BE2C (cell line): ENCODE results near the gene AIDA. TPM values are rescaled to one million over a fixed set of nuclear protein-coding genes. Genes with fewer than 3 reads are reported as not detected.

Experiments
- DNase-seq: peaks from one replicate; pipeline ENCODE4 v3.0.0-alpha.2; 2020
- H3K27me3 ChIP-seq: fragments of 250-450 bp; sonication (Bioruptor Pico); 2 replicates; pipeline ENCODE4 v1.5.1; 2020; ENCODE audit warnings: mild to moderate bottlenecking
- H3K36me3 ChIP-seq: fragments of 250-450 bp; sonication (Bioruptor Pico); 2 replicates; pipeline ENCODE4 v1.5.1; 2020; ENCODE audit warnings: mild to moderate bottlenecking
- H3K4me1 ChIP-seq: fragments of 250-450 bp; sonication (Bioruptor Pico); 2 replicates; pipeline ENCODE4 v1.5.1; 2020
- H3K4me3 ChIP-seq: 2 replicates; pipeline ENCODE4 v1.5.1; 2011; ENCODE audit warnings: low read depth, low read length
- H3K9me3 ChIP-seq: fragments of 250-450 bp; sonication (Bioruptor Pico); 2 replicates; pipeline ENCODE4 v1.5.1; 2020
- CTCF ChIP-seq: IDR thresholded peaks from 2 replicates; pipeline ENCODE4 v1.5.1; 2012; ENCODE audit warnings: mild to moderate bottlenecking, low read depth, low read length
- polyA plus RNA-seq: library from polyadenylated mRNA; unstranded; fragments of >200 nt; gene quantifications from one replicate; pipeline ENCODE4 v1.2.1, GENCODE V29; 2012; ENCODE audit warnings: low read depth, missing spikeins; ENCODE audit not compliant: insufficient read length, insufficient read depth

AIDA gene, protein sequence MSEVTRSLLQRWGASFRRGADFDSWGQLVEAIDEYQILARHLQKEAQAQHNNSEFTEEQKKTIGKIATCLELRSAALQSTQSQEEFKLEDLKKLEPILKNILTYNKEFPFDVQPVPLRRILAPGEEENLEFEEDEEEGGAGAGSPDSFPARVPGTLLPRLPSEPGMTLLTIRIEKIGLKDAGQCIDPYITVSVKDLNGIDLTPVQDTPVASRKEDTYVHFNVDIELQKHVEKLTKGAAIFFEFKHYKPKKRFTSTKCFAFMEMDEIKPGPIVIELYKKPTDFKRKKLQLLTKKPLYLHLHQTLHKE
- 18.1 TPM for polyA plus RNA-seq

DNA sequence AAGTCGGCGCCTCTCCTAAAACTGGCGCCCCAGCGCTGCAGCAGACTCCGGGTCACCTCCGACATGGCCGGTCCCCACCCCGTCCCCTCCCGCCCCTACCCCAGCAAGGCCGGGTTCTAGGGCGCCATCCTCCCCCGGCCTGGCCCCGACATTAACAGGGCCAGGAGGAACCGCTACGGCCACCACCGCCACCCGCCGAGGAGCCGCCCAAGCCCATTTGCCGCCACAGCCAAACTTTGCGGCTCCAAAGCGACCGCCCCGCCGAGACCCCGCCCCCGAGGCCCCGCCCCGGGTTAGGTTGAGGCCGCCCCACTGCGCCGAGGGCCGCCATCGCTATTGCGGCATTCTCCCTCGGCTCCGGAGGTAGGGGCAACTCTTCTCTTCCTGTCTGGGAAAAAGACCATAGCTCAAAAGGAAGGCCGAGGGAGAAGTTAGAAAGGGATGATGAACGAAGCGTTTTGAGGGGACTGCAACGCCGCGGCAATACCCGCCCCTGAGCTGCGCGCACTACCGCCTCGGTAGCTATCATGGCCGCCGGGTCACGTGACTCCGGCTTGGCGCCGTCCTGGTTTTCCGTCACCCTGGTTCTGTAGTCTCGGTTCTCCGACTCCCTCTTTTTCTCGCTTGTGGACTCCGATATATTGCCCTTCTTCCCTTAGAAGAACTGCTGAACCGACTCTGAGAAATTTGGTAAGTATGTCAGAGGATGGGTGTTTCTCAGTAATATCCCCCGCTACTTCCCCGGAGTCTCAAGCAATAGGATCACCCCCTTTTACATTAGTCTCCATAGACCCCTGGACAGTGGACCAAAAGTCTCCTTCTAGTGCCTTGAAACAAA lies at the start of gene AIDA, which contains the start of gene BROX:
Gene AIDA (minus strand): TSS at position 239 of the 838 bp plus-strand sequence. CDS start 174 bp downstream, at position 65.
Gene BROX (plus strand): TSS at position 312 of the 838 bp plus-strand sequence. CDS start 3,136 bp downstream, outside the sequence.
- H3K27me3 ChIP-seq, result no peaks in the 10 kb centered on the region
- H3K36me3 ChIP-seq, result peaks cover 8% of the 10 kb centered on the region; the same call in 1 of the 2 replicates
- peaks cover 8% of the 10 kb centered on the region for H3K4me1 ChIP-seq
- no peak for TF ChIP-seq CTCF
- peak within 1 kb of the TSS; percentile 99 for H3K4me3 ChIP-seq
- peak; percentile 97 for DNase-seq
- H3K9me3 ChIP-seq, result no peaks in the 10 kb centered on the region

GRCh38 chr1:222761083-222761482 lies 48.8 kb upstream of the AIDA start:
- no peaks in the 10 kb centered on the region for H3K36me3 ChIP-seq
- TF ChIP-seq CTCF, result no peak
- no peaks in the 10 kb centered on the region for H3K4me1 ChIP-seq
- no peaks in the 10 kb centered on the region for H3K27me3 ChIP-seq
- H3K9me3 ChIP-seq, result no peaks in the 10 kb centered on the region
- H3K4me3 ChIP-seq, result no peak overlapping the region
- no peak for DNase-seq

DNA sequence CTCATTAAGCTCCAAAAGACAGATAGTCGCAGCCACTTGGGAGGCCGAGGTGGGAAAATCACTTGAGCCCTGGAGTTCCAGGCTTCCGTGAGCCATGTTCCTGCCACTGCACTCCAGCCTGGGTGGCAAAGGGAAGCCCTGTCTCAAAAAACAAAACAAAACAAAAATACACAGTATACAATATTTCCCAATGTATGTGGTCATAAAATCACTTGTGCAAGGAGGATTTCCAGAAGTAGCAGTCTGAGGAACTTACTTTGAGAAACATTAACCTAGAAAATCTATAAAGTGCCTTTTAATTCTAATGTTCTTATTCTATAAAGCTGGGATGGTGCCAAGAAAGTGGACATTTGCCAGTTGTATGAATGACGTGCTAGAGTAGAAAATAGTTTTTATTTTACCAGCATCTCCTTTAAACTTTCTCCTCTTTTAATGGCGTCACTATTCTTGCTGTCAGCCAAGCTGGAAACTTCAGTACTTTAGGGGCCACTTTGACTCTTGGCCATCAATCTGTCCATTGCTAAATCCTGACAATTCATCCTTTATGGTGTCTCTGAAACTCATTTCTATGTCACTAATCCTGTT lies 47.3 kb upstream of the AIDA start:
- DNase-seq, result no peak
- no peak overlapping the region for H3K4me3 ChIP-seq
- no peak for TF ChIP-seq CTCF
- no peaks in the 10 kb centered on the region for H3K27me3 ChIP-seq
- no peaks in the 10 kb centered on the region for H3K9me3 ChIP-seq
- H3K4me1 ChIP-seq, result no peaks in the 10 kb centered on the region
- H3K36me3 ChIP-seq, result no peaks in the 10 kb centered on the region

DNA sequence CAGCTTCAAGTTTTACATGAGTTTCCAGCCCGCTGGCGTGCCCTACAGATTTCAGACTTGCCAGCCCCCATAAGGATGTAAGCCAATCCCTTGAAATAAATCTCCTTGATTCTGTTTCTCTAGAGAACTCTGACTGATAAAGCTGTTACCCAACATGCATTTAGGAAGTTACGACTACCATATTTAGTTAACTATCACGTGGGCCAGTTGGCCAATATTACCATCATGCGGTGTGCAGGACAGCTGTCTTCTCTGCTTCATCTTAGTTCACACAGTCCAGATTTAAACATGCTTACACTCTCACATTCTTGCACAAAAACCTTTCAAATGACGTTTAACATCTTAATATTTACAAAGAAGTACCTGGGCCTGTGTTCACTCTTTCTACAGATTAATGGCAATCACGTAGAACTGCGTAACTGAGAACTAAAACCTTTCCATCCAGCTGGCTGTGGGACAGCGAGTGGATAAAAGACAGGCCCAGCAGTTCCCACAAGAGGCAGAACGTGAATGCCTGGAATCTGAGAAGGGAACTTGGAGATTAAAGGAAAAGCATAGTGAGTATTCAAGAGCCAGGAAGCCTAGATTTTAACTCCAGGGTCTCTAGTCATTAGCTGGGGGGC lies 45.5 kb upstream of the AIDA start:
- no peak for TF ChIP-seq CTCF
- Histone ChIP-seq H3K4me1 (no peaks in the 10 kb centered on the region), H3K4me3 (no peak overlapping the region), H3K27me3 (no peaks in the 10 kb centered on the region), H3K36me3 (no peaks in the 10 kb centered on the region), H3K9me3 (no peaks in the 10 kb centered on the region)
- no peak for DNase-seq

DNA sequence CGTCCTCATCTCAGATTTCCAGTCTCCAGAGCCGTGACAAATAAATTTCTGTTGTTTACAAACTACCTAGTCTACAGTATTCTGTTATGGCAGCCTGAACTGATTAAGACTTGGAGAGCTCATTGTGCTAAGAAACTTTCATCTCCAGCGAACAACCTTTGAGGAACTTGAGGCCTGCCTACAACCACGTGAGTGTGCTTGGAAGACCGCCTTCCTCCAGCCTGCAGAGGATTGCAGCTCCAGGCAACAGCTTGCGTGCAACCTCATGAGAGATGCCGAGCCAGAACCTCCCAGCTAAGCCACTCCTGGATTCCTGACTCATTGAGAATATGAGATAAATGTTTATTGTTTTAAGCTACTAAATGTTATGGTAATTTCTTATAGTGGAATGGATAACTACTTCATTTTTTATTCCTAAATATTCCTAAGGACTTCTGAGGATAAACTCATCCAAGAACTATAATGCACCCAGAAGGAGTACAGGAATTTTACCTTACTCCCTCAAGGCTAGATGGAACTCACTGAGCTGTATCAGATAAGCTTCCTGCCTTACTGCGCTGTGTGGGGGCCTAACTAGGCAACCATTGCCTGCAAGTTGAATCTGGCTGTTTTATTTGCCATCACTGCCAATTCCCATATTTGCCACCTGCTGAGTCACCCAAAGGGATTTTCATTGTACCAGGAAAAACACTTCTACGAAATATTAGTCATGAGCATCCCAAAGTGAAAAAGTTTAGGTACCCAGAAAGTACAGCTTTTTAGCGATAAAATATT lies 42.3 kb upstream of the AIDA start:
- no peaks in the 10 kb centered on the region for H3K36me3 ChIP-seq
- TF ChIP-seq CTCF, result no peak
- no peaks in the 10 kb centered on the region; the same call in 1 of the 2 replicates for H3K27me3 ChIP-seq
- no peaks in the 10 kb centered on the region for H3K9me3 ChIP-seq
- no peak for DNase-seq
- H3K4me3 ChIP-seq, result no peak overlapping the region
- H3K4me1 ChIP-seq, result no peaks in the 10 kb centered on the region
